Mesenteric fat pad (tissue), 1 donor: Measurements from ENCODE around the gene SLC1A2. TPM values are rescaled to one million over a fixed set of nuclear protein-coding genes. Genes with fewer than 3 reads are reported as not detected.

Source experiments
- DNase-seq: peaks from one replicate; pipeline ENCODE4 v3.0.0-alpha.2; 2020; ENCODE audit warnings: low spot score
- total RNA-seq: library from RNA; stranded (reverse); fragmentation: NEBNext Ultra II Directional; extraction: Animal tissue kit (Norgen Biotek cat#: 25700); gene quantifications from one replicate; pipeline ENCODE4 v1.2.1, GENCODE V29; 2021
- donor health status: DM: yes; HTN: yes; CAD: no.

SLC1A2 gene
- total RNA-seq, 1 donor from 2014 or later = 1.3 TPM

GRCh38 chr11:35377262-35377661, 42.1 kb downstream of the SLC1A2 start:
- no peak for DNase-seq

DNA sequence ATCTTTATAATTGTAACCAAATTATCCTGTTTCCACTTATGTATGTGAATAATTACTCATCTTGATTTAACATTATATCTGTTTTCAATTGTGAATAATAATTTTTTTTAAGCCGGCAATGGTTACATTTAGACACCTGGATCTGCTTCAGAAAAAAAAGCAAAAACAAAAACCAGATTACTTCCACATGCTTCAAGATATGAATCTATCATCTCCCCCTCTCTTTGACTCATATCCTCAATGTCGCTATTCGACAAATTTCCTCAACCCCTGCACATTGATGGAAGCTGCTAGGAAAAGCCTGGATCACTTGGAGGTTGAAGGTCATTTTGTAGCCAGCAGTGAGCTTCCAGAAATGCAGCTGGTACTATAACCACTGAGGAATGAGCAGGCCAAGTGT, 42.7 kb downstream of the SLC1A2 start:
- no peak for DNase-seq

DNA sequence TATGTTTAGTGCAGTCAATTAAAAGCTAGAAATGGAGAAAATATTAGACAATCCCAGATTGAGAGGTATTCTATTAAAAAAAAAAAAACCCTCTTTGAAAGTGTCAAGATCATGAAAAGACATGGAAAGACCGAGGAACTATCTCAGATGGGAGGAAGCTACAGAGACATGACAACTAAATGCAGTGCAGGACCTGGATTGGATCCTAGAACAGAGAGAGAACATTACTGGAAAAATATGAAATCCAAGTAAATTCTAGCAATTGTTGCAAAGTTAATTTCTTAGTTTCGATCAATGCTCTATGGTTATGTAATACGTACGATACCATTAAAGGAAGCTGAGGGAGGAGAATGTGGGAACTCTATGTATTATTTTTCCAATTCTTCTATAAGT, 43.2 kb downstream of the SLC1A2 start:
- DNase-seq = no peak

- no peak for DNase-seq
Measured at GRCh38 chr11:35375332-35376117, 43.8 kb downstream of the SLC1A2 start.

DNA sequence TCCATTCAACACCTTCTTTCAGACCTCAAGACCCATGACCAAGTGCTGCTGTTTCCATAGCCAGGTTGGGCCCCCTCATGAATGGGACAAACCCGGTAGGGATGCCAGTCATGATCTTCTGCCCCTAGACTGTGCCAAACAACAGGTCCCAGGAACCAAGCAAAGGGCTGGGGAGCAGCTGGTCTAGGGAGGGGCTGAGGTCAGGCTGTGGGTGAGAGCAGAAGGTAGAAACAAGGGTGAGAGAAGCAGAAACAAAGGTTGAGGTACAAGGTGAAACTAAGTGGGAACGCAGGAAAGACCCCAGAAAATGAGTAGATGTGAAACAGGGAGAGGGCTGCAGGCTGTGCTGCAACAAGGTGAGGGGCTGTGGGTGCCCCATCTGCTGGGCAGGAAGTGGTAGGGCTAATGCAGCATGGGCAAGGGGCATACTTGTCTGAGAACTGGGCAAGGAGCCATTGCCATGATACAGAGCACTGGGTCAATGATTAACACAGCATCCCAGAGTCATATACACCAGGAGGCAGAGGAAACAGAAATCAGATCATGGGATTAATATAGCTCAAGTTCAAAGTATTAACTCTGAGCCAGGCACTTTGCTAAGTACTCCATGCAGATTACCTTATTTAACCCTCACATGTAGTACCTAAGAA, 45.9 kb downstream of the SLC1A2 start:
- DNase-seq = no peak

- no peak for DNase-seq
Measured at GRCh38 chr11:35372565-35373283, 46.6 kb downstream of the SLC1A2 start.

DNA sequence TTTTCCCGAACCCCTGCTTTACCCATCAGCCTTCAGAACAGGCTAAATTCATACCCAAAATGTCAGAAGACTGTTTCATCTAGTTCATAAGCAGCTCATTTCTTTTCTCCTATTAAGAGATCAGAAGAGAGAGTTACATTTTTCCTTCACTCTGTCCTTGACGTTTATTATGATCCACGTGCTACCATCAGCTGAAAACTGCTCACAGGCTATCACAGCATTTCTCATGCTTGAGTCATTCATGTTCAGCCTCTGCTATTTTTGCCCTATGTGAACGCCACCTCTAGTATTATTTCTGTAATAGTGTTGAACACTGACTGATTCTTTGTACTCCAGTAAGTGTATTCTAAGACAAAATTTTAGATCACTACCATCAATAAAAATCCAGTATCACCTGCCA, 51.9 kb downstream of the SLC1A2 start:
- no peak for DNase-seq

GRCh38 chr11:35366798-35367197, 52.6 kb downstream of the SLC1A2 start:
- DNase-seq = no peak

- no peak for DNase-seq
Measured at GRCh38 chr11:35365961-35366360, 53.4 kb downstream of the SLC1A2 start.

DNA sequence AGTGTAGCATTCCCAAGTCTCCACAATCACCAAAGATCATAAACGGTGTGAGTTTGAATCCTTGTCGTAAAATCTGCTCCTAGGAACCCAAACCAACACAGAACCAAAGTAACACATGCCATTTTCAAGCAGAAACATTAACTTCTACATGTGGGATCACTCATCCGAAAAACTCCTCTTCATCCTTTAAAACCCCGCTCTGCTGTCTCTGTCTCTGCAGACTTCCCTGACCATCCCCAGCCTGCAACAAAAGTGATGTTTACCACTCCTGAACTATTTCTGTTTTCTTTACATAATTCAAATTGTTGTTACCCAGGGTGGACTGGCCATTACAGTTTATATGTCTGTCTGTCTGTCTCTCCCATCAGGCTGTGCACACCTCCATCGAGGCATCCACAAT, 54.0 kb downstream of the SLC1A2 start:
- DNase-seq = no peak

DNA sequence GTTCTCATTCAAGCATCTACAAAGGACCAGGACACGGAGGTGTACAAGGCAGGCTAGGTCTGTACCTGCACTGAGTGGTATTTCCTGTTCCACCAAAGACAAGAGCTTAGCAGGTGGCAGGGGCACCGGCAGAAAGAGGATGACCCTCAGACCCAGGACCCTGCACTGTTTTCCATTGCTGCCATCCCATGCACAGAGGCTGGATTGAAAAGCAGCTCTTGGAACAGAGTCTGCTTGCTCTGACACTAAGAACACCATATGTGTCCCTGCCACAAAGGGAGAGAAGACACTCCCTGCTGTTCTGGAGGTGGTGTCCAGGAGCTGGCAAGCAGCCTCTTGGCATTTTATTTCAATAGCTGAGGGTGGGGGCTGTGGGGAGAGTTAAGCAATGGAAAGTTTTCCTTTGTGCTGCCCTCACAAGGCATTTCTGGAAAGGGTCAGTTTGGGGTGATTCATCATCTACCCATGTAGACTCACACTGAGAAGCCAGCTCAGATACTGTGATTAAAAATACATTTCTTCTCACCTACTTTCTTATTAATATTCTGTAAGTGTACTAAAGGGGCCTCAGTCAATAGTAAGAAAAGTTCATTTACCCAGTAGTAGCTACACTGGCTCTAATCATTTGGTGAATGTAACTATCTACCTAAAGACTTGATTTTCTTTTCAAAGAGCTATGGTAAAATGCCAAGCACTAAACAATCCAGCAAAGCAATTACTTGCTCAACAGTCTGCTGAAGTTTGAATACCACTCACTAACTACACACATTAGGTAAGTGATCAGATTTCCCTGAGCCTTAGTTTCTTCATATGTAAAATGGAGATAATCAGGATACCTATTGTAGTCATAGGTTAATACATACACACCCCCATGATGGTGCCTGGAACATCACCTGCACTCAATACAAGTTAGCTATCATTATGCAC, 55.2 kb downstream of the SLC1A2 start:
- no peak for DNase-seq

DNA sequence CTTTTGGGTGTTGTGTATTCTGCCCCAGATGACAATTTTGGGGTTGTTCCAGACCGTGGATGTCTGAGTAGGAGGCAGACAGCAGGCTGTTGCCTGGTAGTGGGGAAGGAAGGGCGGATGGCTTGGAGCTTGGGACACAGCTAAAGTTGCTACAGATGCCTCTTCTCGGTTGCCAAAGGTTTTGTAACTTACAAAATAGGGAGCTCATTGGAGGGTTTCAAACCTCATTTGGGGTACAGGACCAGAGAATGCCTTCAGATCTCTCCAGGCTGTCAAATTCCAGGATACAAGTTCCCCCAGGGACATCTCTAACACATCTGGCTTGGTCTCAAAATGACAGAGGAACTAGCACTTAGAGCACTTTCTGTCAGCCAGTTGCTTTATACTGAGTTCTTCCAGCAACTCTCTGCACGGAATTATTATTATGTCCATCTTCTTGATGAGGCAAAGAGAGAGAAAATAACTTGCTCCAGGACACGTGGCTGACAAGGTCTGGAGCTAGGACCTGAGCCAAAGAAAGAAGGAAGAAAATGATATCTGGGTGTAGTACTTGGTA, 56.0 kb downstream of the SLC1A2 start:
- DNase-seq = no peak

DNA sequence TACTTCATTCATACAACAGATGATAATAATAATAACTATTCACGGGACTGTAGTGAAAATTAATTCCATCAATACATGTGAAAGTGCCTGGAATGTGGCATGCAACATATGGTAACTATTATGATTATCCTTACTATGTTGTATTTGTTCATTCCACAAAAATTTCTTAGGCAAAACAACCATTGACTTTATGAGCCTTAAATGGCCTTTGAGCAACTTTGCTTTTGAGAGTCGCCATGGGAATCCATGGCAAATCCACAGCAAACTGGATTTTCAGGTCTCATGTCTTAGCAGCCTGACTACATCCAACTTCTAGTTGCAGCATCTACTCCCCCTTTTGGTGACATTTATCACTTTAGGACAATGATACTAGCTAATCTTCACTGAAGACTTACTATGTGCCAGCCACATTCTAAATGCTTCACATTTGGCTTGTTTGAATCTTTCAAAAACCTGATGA, 56.8 kb downstream of the SLC1A2 start:
- DNase-seq = no peak

DNA sequence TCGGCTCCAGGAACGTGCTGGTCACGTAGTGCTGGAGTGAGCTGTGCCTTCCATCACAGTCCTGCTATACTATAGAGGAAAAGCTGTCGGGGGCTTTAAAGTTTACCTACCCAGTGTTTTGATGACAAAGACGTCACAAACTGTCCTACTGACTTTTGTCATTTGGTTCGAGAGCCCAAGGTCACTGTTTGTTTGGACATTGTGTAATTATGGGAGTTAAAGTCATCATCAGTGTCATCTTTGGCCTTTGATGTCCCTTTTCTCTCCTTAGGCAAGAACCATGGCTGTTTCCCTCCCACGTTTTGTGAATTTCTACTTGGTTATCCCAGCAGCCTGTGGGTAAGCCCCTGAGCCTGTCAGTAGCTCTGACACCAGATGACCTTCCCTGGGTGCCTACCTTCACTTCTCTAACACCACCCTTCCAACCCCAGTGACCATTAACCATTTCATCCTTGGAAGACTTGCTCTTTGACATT, 59.3 kb downstream of the SLC1A2 start:
- DNase-seq = no peak

DNA sequence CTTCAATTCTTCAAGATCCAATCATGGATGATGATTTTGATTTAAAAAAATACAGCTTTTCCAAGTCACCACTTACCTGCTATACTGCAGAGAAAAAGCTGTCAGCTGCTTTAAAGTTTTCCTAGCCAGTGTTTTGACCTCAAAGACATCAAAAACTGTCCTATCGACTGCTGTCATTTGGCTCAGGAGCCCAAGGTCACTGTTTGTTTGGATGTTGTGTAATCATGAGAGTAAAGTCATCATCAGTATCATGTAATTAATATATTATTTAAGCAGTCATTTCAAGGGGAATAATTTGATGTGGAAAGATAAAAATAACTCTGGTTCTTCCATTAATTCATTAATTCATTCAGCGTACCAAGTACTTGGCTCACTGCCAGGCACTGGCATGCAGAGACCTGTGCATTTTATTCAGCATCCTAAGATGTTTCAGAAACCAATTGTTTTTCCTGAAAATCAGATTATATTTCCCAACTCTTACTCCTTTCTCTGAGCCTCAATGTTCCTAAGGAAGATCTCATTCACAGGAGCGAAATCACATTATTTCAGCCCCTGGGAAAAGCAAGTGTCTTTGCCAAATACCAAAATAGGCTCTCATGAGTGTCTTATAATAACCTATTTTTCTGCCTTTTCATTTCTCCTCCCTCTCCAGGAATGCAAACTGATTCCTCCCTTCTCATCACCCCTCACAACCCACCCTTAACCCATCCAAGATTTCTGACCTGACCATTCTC, 59.9 kb downstream of the SLC1A2 start:
- DNase-seq = no peak

GRCh38 chr11:35358391-35358790, 61.0 kb downstream of the SLC1A2 start:
- DNase-seq = no peak

DNA sequence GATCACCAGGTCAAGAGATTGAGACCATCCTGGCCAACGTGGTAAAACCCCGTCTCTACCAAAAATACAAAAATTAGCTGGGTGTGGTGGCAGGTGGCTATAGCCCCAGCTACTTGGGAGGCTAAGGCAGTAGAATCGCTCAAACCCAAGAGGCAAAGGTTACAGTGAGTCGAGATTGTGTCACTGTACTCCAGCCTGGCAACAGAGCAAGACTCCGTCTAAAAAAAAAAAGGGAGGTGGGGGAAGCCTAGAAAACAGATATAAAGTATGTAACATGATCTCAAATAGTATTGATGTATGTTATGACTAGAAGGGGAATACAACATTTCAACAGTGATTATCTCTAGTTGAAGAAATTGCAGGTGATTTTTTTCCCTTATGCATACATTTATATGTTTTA, 61.4 kb downstream of the SLC1A2 start:
- no peak for DNase-seq

DNA sequence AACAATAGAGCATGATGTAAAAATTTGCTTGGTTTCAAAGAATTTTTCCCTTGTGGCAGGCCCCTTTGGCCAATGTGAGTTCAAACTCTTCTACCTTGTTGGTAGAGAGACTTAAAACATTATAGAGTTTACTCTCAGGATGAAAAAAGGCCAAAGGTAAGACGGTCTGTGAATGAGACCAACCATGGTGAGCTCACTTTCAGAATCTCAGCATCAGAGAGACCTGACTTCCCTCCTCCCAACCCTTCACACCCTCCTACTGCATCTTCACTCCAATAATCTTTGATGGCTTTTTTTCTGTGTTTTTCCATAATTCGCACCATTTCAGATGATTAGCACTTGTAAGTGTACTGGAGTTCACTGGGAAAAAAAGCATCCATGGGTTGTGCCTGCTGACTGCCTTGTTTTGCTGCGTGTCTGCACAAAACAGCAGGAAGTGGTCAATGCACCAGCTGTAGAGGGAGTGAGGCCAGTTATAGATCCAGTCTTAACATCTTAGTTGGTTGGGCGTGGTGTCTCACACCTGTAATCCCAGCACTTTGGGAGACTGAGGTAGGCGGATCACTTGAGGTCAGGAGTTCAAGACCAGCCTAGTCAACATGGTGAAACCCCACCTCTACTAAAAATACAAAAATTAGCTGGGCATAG, 64.1 kb downstream of the SLC1A2 start:
- no peak for DNase-seq

DNA sequence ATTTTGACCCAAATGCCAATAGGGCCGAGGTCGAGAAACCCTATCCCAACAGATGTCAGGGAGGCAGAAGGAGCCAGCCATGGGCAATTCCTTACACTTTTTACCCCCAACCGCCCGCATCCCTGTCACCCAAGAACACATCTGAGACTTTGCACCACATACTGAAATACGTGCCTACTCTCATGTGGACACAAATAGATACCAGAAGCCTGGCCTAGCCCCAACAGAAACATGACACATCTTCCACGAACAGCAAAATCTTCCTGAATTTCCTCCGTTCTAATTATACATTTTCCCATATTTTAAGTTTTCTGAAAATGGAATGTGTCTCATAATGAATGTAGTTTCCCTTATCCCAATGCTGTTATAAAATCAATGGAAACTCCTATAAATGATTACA, 64.7 kb downstream of the SLC1A2 start:
- no peak for DNase-seq
